ENCODE data around the gene NPAP1.
"Not testable (repeated sequence)": the region's sequence is repeated elsewhere in the genome, so short reads cannot be mapped to it uniquely, and the experiment has no call there.

The NPAP1 gene

DNA sequence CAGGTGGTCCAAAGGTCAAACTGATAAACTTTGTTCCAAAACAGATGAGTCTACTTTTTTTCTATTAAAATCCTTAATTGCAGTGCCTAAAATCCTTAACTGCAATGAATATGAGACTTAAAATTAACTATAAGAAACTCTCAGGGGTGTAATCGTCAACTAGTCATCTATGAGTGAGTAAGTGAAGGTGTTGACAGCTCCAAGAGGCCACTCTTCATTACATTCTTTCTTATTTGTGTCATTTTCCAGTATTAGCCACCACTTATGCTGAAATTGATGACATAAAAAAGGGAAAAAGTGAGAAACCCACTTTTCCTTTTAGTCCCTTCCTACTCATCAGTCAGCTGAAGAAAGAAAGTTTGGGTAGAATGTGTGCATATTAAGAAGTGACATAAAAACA, 12.6 kb upstream of the NPAP1 start:
- TF ChIP-seq, protein P1, sequence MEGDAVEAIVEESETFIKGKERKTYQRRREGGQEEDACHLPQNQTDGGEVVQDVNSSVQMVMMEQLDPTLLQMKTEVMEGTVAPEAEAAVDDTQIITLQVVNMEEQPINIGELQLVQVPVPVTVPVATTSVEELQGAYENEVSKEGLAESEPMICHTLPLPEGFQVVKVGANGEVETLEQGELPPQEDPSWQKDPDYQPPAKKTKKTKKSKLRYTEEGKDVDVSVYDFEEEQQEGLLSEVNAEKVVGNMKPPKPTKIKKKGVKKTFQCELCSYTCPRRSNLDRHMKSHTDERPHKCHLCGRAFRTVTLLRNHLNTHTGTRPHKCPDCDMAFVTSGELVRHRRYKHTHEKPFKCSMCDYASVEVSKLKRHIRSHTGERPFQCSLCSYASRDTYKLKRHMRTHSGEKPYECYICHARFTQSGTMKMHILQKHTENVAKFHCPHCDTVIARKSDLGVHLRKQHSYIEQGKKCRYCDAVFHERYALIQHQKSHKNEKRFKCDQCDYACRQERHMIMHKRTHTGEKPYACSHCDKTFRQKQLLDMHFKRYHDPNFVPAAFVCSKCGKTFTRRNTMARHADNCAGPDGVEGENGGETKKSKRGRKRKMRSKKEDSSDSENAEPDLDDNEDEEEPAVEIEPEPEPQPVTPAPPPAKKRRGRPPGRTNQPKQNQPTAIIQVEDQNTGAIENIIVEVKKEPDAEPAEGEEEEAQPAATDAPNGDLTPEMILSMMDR (IDR thresholded peaks at IDR 0.05), result no peak
- peaks cover 34% of the 10 kb centered on the region for H3K9me3 Mint-ChIP-seq
- no peak overlapping the region for H3K4me3 Mint-ChIP-seq
- no peak for DNase-seq
- H3K27me3 Mint-ChIP-seq (ENCODE audit: low read depth, poor library complexity), result no peaks in the 10 kb centered on the region
- no peaks in the 10 kb centered on the region for H3K4me1 Mint-ChIP-seq
- no peaks in the 10 kb centered on the region for H3K36me3 Mint-ChIP-seq (ENCODE audit: low read depth)
- H3K27ac Mint-ChIP-seq, result no peak overlapping the region

DNA sequence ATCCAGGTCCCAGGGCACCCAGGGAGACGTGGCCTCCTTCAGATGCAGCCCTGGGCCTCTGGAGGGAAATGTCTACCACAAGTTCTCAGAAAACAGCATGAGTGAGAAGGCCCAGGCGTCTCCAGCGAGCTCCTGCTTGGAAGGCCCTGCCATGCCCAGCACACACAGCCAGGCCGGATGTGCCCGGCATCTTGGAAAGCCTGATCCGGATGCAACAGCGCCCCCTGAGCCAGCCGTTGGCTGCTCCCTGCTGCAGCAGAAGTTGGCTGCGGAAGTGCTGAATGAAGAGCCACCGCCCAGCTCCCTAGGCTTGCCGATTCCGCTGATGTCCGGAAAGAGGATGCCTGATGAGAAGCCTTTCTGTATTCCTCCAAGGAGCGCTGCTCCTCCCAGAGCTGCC, 856 bp downstream of the NPAP1 start:
- peaks cover 50% of the 10 kb centered on the region for H3K9me3 Mint-ChIP-seq
- no peak for DNase-seq
- no peaks in the 10 kb centered on the region for H3K4me1 Mint-ChIP-seq
- peaks cover 8% of the 10 kb centered on the region for H3K36me3 Mint-ChIP-seq (ENCODE audit: low read depth)
- TF ChIP-seq, protein P1 (IDR thresholded peaks at IDR 0.05), result no peak
- no peak overlapping the region for H3K27ac Mint-ChIP-seq
- no peak overlapping the region for H3K4me3 Mint-ChIP-seq
- no peaks in the 10 kb centered on the region for H3K27me3 Mint-ChIP-seq (ENCODE audit: low read depth, poor library complexity)

DNA sequence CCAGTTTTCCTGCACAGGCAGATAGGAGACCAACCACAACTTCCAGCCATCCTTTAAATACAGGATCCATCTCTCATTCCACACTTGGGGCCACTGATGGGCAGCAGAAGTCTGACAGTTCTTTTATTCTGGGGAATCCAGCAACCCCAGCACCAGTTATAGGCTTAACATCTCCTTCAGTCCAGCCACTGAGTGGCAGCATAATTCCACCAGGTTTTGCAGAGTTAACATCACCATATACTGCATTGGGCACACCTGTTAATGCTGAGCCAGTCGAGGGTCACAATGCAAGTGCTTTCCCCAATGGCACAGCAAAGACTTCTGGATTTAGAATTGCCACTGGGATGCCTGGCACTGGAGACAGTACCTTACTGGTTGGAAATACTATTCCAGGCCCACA, 2.9 kb downstream of the NPAP1 start:
- Mint-ChIP-seq H3K4me1 (no peaks in the 10 kb centered on the region), H3K9me3 (peaks cover 52% of the 10 kb centered on the region), H3K36me3 (ENCODE audit: low read depth) (peaks cover 8% of the 10 kb centered on the region), H3K27ac (no peak overlapping the region), H3K27me3 (ENCODE audit: low read depth, poor library complexity) (no peaks in the 10 kb centered on the region), H3K4me3 (no peak overlapping the region)
- DNase-seq, result no peak
- TF ChIP-seq, protein P1 (IDR thresholded peaks at IDR 0.05), result no peak

DNA sequence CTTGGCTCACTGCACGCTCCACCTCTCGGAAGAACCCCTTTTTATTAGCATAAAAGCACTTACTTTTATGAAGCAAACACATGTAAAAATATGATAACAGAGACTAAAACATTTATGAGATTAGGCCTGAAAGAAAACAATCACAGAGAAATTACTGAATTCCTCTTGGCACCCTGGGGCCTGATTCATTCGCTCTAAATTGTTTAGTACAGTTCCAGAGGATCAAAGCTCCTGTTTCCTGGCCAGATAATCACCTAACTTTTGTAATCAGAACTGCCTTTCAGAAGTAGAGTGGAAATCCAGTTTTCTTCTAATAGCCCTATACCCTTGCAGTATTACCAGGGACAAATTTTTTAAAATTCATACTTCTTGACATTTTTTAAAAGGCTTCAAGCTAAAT, 6.4 kb downstream of the NPAP1 start:
- peaks cover 50% of the 10 kb centered on the region for H3K9me3 Mint-ChIP-seq
- peaks cover 5% of the 10 kb centered on the region for H3K36me3 Mint-ChIP-seq (ENCODE audit: low read depth)
- no peak overlapping the region for H3K4me3 Mint-ChIP-seq
- TF ChIP-seq, protein P1 (IDR thresholded peaks at IDR 0.05), result no peak
- H3K27me3 Mint-ChIP-seq (ENCODE audit: low read depth, poor library complexity), result no peaks in the 10 kb centered on the region
- no peak overlapping the region for H3K27ac Mint-ChIP-seq
- no peaks in the 10 kb centered on the region for H3K4me1 Mint-ChIP-seq
- no peak for DNase-seq

DNA sequence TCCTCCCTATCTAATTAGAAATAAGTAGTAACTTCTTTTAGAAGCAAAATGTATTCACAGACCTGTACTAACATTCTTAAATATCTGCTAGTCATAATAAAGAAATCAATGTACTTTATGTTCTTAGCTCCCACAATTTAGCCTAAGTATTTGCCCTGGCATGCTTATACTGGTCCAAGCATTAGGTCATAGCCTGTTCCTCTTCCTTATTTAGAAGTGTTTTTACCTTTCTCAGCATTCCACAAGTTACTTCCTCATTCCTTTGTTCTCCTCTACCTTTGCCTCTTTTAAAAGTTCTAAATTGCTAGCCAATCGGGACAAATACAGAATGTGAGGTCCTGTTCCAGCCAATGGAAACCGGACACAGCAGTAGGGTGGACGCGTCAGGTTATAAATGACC, 7.3 kb downstream of the NPAP1 start:
- H3K27me3 Mint-ChIP-seq (ENCODE audit: low read depth, poor library complexity); H3K36me3 Mint-ChIP-seq (ENCODE audit: low read depth); H3K4me3 Mint-ChIP-seq; H3K27ac Mint-ChIP-seq; DNase-seq; H3K4me1 Mint-ChIP-seq: not testable (repeated sequence)
- peaks cover 41% of the 10 kb centered on the region for H3K9me3 Mint-ChIP-seq

DNA sequence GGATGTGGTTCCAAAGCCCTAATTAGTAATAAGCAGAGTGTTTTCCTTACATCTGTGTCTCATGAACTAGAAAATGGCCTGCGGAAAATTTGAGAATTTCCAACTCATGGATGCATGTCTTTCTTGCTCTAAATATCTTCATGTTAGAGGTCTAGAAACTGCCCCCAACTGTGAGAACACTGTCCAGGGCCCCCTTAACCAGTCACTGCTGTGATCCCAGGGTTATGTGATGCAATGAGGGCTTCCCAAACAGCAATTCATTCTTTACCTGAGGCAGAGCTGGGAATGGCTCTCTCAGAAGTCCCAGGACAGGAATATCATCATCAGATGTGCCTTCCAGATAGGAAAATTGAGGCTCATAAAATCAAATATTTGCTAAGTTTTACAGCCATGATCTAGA, 8.2 kb downstream of the NPAP1 start:
- no peaks in the 10 kb centered on the region for H3K27me3 Mint-ChIP-seq (ENCODE audit: low read depth, poor library complexity)
- no peak for DNase-seq
- no peaks in the 10 kb centered on the region for H3K4me1 Mint-ChIP-seq
- TF ChIP-seq, protein P1 (IDR thresholded peaks at IDR 0.05), result no peak
- H3K27ac Mint-ChIP-seq, result no peak overlapping the region
- no peaks in the 10 kb centered on the region for H3K36me3 Mint-ChIP-seq (ENCODE audit: low read depth)
- peaks cover 33% of the 10 kb centered on the region for H3K9me3 Mint-ChIP-seq
- H3K4me3 Mint-ChIP-seq, result no peak overlapping the region
